OCI-M1 (cell line): Measurements from ENCODE around the gene MAPKAPK5.
"Not testable (repeated sequence)": the region's sequence is repeated elsewhere in the genome, so short reads cannot be mapped to it uniquely, and the experiment has no call there.

Source experiments
- DNase-seq: peaks from one replicate; lab custom pipeline; 2025; lab: John Stamatoyannopoulos, UW

Gene MAPKAPK5

GRCh38 chr12:111841750-111842555 lies at the start of gene MAPKAPK5:
Gene MAPKAPK5 (plus strand): TSS chr12:111842228. CDS start chr12:111842734, 506 bp downstream.
- peak; percentile 97 for DNase-seq

- no peak for DNase-seq
Measured at GRCh38 chr12:111792856-111793235, 49.2 kb upstream of the MAPKAPK5 start.

- DNase-seq, result no peak
Measured at GRCh38 chr12:111798182-111798581, 43.8 kb upstream of the MAPKAPK5 start.

- DNase-seq, result no peak
Measured at GRCh38 chr12:111799758-111800157, 42.3 kb upstream of the MAPKAPK5 start.

GRCh38 chr12:111803038-111803626 lies 38.9 kb upstream of the MAPKAPK5 start:
- DNase-seq, result no peak

GRCh38 chr12:111803851-111804250 lies 38.2 kb upstream of the MAPKAPK5 start:
- no peak for DNase-seq

- DNase-seq, result no peak
Measured at GRCh38 chr12:111806304-111806703, 35.7 kb upstream of the MAPKAPK5 start.

- no peak for DNase-seq
Measured at GRCh38 chr12:111807232-111807631, 34.8 kb upstream of the MAPKAPK5 start.

GRCh38 chr12:111812881-111813741 lies 28.9 kb upstream of the MAPKAPK5 start:
- DNase-seq, result peak; percentile 91

GRCh38 chr12:111816065-111816615 lies 25.9 kb upstream of the MAPKAPK5 start:
- DNase-seq, result peak; percentile 4

- not testable (repeated sequence) for DNase-seq
Measured at GRCh38 chr12:111816898-111817297, 25.1 kb upstream of the MAPKAPK5 start.

GRCh38 chr12:111818340-111818739 lies 23.7 kb upstream of the MAPKAPK5 start:
- DNase-seq, result no peak

GRCh38 chr12:111819191-111820158 lies 22.6 kb upstream of the MAPKAPK5 start:
- DNase-seq, result no peak

- DNase-seq, result not testable (repeated sequence)
Measured at GRCh38 chr12:111820828-111821227, 21.2 kb upstream of the MAPKAPK5 start.

- DNase-seq, result no peak
Measured at GRCh38 chr12:111822886-111823285, 19.1 kb upstream of the MAPKAPK5 start.

GRCh38 chr12:111823891-111824290 lies 18.1 kb upstream of the MAPKAPK5 start:
- no peak for DNase-seq

- DNase-seq, result peak; percentile 37
Measured at GRCh38 chr12:111824312-111824711, 17.7 kb upstream of the MAPKAPK5 start.

GRCh38 chr12:111825509-111825908 lies 16.5 kb upstream of the MAPKAPK5 start:
- DNase-seq, result no peak

GRCh38 chr12:111826316-111826715 lies 15.7 kb upstream of the MAPKAPK5 start:
- no peak for DNase-seq

GRCh38 chr12:111826992-111827391 lies 15.0 kb upstream of the MAPKAPK5 start:
- DNase-seq, result no peak

GRCh38 chr12:111827907-111828306 lies 14.1 kb upstream of the MAPKAPK5 start:
- no peak for DNase-seq
